CD14-positive monocyte (primary cell): ENCODE results near the gene TNFSF10. TPM values are rescaled to one million over a fixed set of nuclear protein-coding genes. Genes with fewer than 3 reads are reported as not detected.
A peak's percentile ranks its signal among the peaks of the same experiment; 100 is the strongest.

Experiments used
- DNase-seq, 3 donors: peaks; one replicate each; pipeline ENCODE4 v3.0.0-alpha.2; 2011 to 2022
- H2AFZ ChIP-seq: 2 replicates; pipeline ENCODE4 v1.6.0; 2012; ENCODE audit warnings: mild to moderate bottlenecking, low read depth, low read length, inconsistent platforms; ENCODE audit not compliant: insufficient read depth, poor library complexity, severe bottlenecking
- H3K27ac ChIP-seq, 2 donors: 1 replicate in 1 of 2; 2 replicates in 1 of 2; pipeline ENCODE4 v1.5.1; 2012 to 2013; ENCODE audit warnings: low read length in 2 of 2, control low read depth in 1 of 2, inconsistent platforms in 1 of 2, low read depth in 1 of 2, mild to moderate bottlenecking in 1 of 2
- H3K27me3 ChIP-seq, 2 donors: one replicate each; pipeline versions ENCODE4 v1.6.0 to v1.6.1; 2011 to 2013; ENCODE audit warnings: low read length in 2 of 2; ENCODE audit not compliant: control insufficient read depth in 2 of 2, insufficient read depth in 2 of 2
- H3K36me3 ChIP-seq, 2 donors: replicated peaks in 1 of 2; 1 replicate in 1 of 2; 2 replicates in 1 of 2; pipeline versions ENCODE4 v1.5.1 to v1.6.1; 2012 to 2013; ENCODE audit warnings: low read length in 2 of 2, control low read depth in 1 of 2, inconsistent platforms in 1 of 2, mild to moderate bottlenecking in 1 of 2; ENCODE audit not compliant: insufficient read depth in 2 of 2, control insufficient read depth in 1 of 2
- H3K4me1 ChIP-seq, 2 donors: 1 replicate in 1 of 2; 2 replicates in 1 of 2; pipeline versions ENCODE4 v1.5.1 to v1.6.1; 2012 to 2013; ENCODE audit warnings: low read length in 2 of 2, control low read depth in 1 of 2, inconsistent platforms in 1 of 2, mild to moderate bottlenecking in 1 of 2, moderate library complexity in 1 of 2; ENCODE audit not compliant: insufficient read depth in 2 of 2, control insufficient read depth in 1 of 2
- H3K4me2 ChIP-seq: replicated peaks from 2 replicates; pipeline ENCODE3; 2012; ENCODE audit warnings: low read length, moderate library complexity, mild to moderate bottlenecking; ENCODE audit not compliant: poor library complexity, severe bottlenecking; ENCODE audit errors: extremely low read depth
- H3K4me3 ChIP-seq, 3 experiments: fragments of 200-600 bp in 1 of 3; sonication (generic) in 1 of 3; replicated peaks in 1 of 3; 1 replicate in 2 of 3; 2 replicates in 1 of 3; pipeline ENCODE4 v1.5.1; 2011 to 2013; ENCODE audit warnings: low read length in 3 of 3, mild to moderate bottlenecking in 3 of 3, control low read depth in 2 of 3, low read depth in 2 of 3, inconsistent platforms in 1 of 3, moderate library complexity in 1 of 3
- H3K79me2 ChIP-seq: 2 replicates; pipeline ENCODE4 v1.6.0; 2012; ENCODE audit warnings: mild to moderate bottlenecking, control low read depth, inconsistent platforms, low read length, moderate library complexity; ENCODE audit not compliant: insufficient read depth
- H3K9ac ChIP-seq: 2 replicates; pipeline ENCODE4 v1.6.0; 2017; ENCODE audit warnings: low read length, mild to moderate bottlenecking; ENCODE audit not compliant: insufficient read depth, poor library complexity, severe bottlenecking
- H3K9me3 ChIP-seq, 2 donors: replicated peaks in 1 of 2; 1 replicate in 1 of 2; 2 replicates in 1 of 2; pipeline versions ENCODE4 v1.5.1 to v1.6.1; 2012 to 2013; ENCODE audit warnings: low read length in 2 of 2, control low read depth in 1 of 2; ENCODE audit not compliant: control insufficient read depth in 1 of 2, insufficient read depth in 1 of 2
- H4K20me1 ChIP-seq: 2 replicates; pipeline ENCODE4 v1.6.0; 2012; ENCODE audit warnings: mild to moderate bottlenecking, low read length, control low read depth, moderate library complexity; ENCODE audit not compliant: insufficient read depth
- H3K27ac Mint-ChIP-seq, 7 donors: one replicate each; pipeline ENCODE4 v1.8.0; 2020; ENCODE audit warnings: mild to moderate bottlenecking in 7 of 7, mixed read lengths in 7 of 7, moderate library complexity in 6 of 7, inconsistent platforms in 2 of 7
- H3K27me3 Mint-ChIP-seq, 3 donors: one replicate each; pipeline ENCODE4 v1.8.0; 2021 to 2022; ENCODE audit warnings: low read depth in 3 of 3, mild to moderate bottlenecking in 3 of 3, mixed read lengths in 3 of 3, moderate library complexity in 3 of 3, inconsistent platforms in 1 of 3
- H3K36me3 Mint-ChIP-seq, 2 donors: one replicate each; pipeline ENCODE4 v1.8.0; 2020; ENCODE audit warnings: mixed read lengths in 2 of 2, inconsistent platforms in 1 of 2, mild to moderate bottlenecking in 1 of 2
- H3K4me1 Mint-ChIP-seq: one replicate; pipeline ENCODE4 v1.8.0; 2020; ENCODE audit warnings: mild to moderate bottlenecking, mixed read lengths
- H3K4me3 Mint-ChIP-seq, 2 donors: one replicate each; pipeline ENCODE4 v1.8.0; 2020; ENCODE audit warnings: mild to moderate bottlenecking in 2 of 2, mixed read lengths in 2 of 2, moderate library complexity in 1 of 2
- H3K9me3 Mint-ChIP-seq, 7 donors: one replicate each; pipeline ENCODE4 v1.8.0; 2020 to 2022; ENCODE audit warnings: mixed read lengths in 7 of 7, mild to moderate bottlenecking in 6 of 7, moderate library complexity in 6 of 7, inconsistent platforms in 2 of 7
- CTCF ChIP-seq: fragments of 200-600 bp; IDR thresholded peaks from one replicate; pipeline ENCODE4 v1.8.0; 2022; ENCODE audit warnings: antibody characterized with exemption, mild to moderate bottlenecking
- WGBS: methylation state at CpG from one replicate; pipeline ENCODE4 v1.1.5; 2013; ENCODE audit warnings: missing lambda C conversion rate; ENCODE audit not compliant: insufficient coverage; 5-methylcytosine and 5-hydroxymethylcytosine counted together
- intact Hi-C, 2 donors: fragments of 100-400 bp; cut with micrococcal nuclease; formaldehyde crosslinking; loops; one replicate each; pipeline versions ENCODE4 v1.15.0 to v1.15.1; 2023
- polyA plus RNA-seq, 3 donors: library from polyadenylated mRNA; depleted of rRNA in 1 of 3; unstranded in 2 of 3; stranded (reverse) in 1 of 3; fragments of 300-500 nt in 2 of 3; fragments of >200 nt in 1 of 3; fragmentation: Illumina TruSeq in 2 of 3; gene quantifications; 1 replicate in 2 of 3; 2 replicates in 1 of 3; pipeline ENCODE4 v1.2.3, GENCODE V29; 2012 to 2021

Gene TNFSF10
- polyA plus RNA-seq, 3 donors, result 146 to 293 (median 264) TPM

- TF ChIP-seq CTCF, result no peak
- Mint-ChIP-seq H3K27ac (peak overlapping the region in 5 of 7 donors; percentile 72 to 87 (median 80)), H3K4me3 (no peak overlapping the region), H3K9me3 (no peaks in the 10 kb centered on the region), H3K27me3 (no peaks in the 10 kb centered on the region), H3K4me1 (peaks cover 68% of the 10 kb centered on the region), H3K36me3 (no peaks in the 10 kb centered on the region)
- no peak for DNase-seq
- H2AFZ ChIP-seq, result no peak overlapping the region
- H3K4me2 ChIP-seq, result no peak overlapping the region
- 100% methylated on average over 1 of the region's 4 CpGs for WGBS
- no peaks in the 10 kb centered on the region for H3K27me3 ChIP-seq
- no peak overlapping the region for H3K4me3 ChIP-seq
- peaks cover 3% of the 10 kb centered on the region for H3K79me2 ChIP-seq
- H3K36me3 ChIP-seq, result no peaks in the 10 kb centered on the region
- intact Hi-C loops, result loop anchor here in 1 of 2 donors (10.0 kb wide), 1 partner anchor 45 kb away; no protein-coding TSS in a partner anchor
- H3K27ac ChIP-seq, result peak overlapping the region; percentile 70 to 95
- H3K9me3 ChIP-seq, result no peaks in the 10 kb centered on the region
- H3K9ac ChIP-seq, result no peak overlapping the region
- H3K4me1 ChIP-seq, result peaks cover 78 to 85% of the 10 kb centered on the region in 2 donors
- H4K20me1 ChIP-seq, result no peaks in the 10 kb centered on the region
Measured at GRCh38 chr3:172560026-172560425, 36.8 kb upstream of the TNFSF10 start.

- Mint-ChIP-seq H3K4me3 (peak overlapping the region in 1 of 2 donors; percentile 54), H3K4me1 (peaks cover 62% of the 10 kb centered on the region), H3K9me3 (no peaks in the 10 kb centered on the region), H3K27me3 (no peaks in the 10 kb centered on the region), H3K27ac (peak overlapping the region; percentile 77 to 90 (median 87)), H3K36me3 (no peaks in the 10 kb centered on the region)
- H2AFZ ChIP-seq, result no peak overlapping the region
- no peaks in the 10 kb centered on the region for H3K36me3 ChIP-seq
- peaks cover 72 to 75% of the 10 kb centered on the region in 2 donors for H3K4me1 ChIP-seq
- DNase-seq, result peak; percentile 60 to 76 (median 63)
- 0% methylated on average over 1 of the region's 3 CpGs for WGBS
- TF ChIP-seq CTCF, result no peak
- peak overlapping the region; percentile 70 to 95 for H3K27ac ChIP-seq
- no peaks in the 10 kb centered on the region for H3K27me3 ChIP-seq
- peak overlapping the region in 1 of 3 experiments; percentile 23 for H3K4me3 ChIP-seq
- no peaks in the 10 kb centered on the region for H4K20me1 ChIP-seq
- intact Hi-C loops, result no loop called here
- peaks cover 3% of the 10 kb centered on the region for H3K79me2 ChIP-seq
- no peak overlapping the region for H3K9ac ChIP-seq
- no peaks in the 10 kb centered on the region for H3K9me3 ChIP-seq
- peak overlapping the region; percentile 57 for H3K4me2 ChIP-seq
Measured at GRCh38 chr3:172559020-172559419, 35.8 kb upstream of the TNFSF10 start.
